Right cardiac atrium (tissue), 5 donors: ENCODE measurements around the gene CHST11. TPM values are rescaled to one million over a fixed set of nuclear protein-coding genes. Genes with fewer than 3 reads are reported as not detected.

ENCODE experiments used
- ATAC-seq, 2 donors: fragments of 200-7000 bp; cut with Tn5 transposase; one replicate each; pipeline versions ENCODE4 v1.8.0 to v1.9.1; 2020; ENCODE audit warnings: moderate library complexity in 2 of 2, mild to moderate bottlenecking in 1 of 2
- DNase-seq, 3 donors: peaks; one replicate each; pipeline ENCODE4 v3.0.0-alpha.2; 2020
- H3K27ac ChIP-seq: one replicate; pipeline ENCODE4 v1.5.1; 2013; ENCODE audit warnings: mild to moderate bottlenecking, low read length, control low read depth, moderate library complexity
- H3K27me3 ChIP-seq: one replicate; pipeline ENCODE4 v1.6.1; 2013; ENCODE audit not compliant: control insufficient read depth, insufficient read depth
- H3K4me1 ChIP-seq: one replicate; pipeline ENCODE4 v1.6.1; 2013; ENCODE audit warnings: low read length; ENCODE audit not compliant: control insufficient read depth, insufficient read depth
- H3K4me3 ChIP-seq: one replicate; pipeline ENCODE4 v1.5.1; 2013; ENCODE audit warnings: low read length, control low read depth
- H3K9me3 ChIP-seq: one replicate; pipeline ENCODE4 v1.6.1; 2013; ENCODE audit warnings: low read length; ENCODE audit not compliant: control insufficient read depth
- WGBS: extraction: QIAGEN DNeasy Blood & Tissue Kit; methylation state at CpG from one replicate; pipeline ENCODE4 v1.1.7; 2013; 5-methylcytosine and 5-hydroxymethylcytosine counted together
- intact Hi-C, 4 donors: fragments of 100-400 bp; cut with DNase I; formaldehyde crosslinking; loops; one replicate each; pipeline versions ENCODE4 v1.11.0 to v1.14.0; 2022 to 2023
- polyA plus RNA-seq: library from polyadenylated mRNA; stranded (reverse); fragments of 200-250 nt; gene quantifications from one replicate; pipeline ENCODE4 v1.2.3, GENCODE V29; 2013
- total RNA-seq, 4 donors: library from RNA; stranded (reverse); fragmentation: NEBNext Ultra II Directional; extraction: Animal tissue kit (Norgen Biotek cat#: 25700); gene quantifications; one replicate each; pipeline ENCODE4 v1.2.1, GENCODE V29; 2021
- donor health status: healthy with polysubstance abuse.
- donor health status: DM: no; HTN: yes; CAD: no.
- donor health status: DM: no; HTN: no; CAD: no.
- donor health status: DM: no; HTN: yes; CAD: no; lungs with severe emphysema.
- donor health status: DM: yes; HTN: yes; CAD: no.

Gene CHST11
- total and polyA plus RNA-seq, 5 donors: 3.1 to 11.8 (median 9.9) TPM

DNA sequence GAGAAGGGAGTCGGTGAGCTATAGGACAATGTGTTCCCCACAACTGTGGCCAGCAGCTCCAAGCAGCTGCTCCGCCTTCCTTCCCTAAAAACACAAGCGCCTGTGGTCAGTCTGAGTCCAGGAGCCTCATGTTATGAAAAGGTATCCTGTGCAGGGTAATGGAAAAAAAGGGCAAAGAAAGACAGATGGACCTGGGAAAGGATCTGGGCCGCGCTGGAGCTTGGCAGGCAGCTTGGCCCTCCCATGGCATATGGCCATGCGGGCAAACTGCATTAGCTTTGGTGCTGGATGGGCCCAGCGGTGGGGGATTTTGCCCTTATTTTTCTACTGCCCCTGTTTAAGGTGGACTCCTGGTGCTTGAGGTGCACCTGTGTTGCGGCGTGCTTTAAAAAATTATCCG lies 23.7 kb upstream of the CHST11 start:
- intact Hi-C loops: no loop called here
- Histone ChIP-seq H3K27me3 (no peaks in the 10 kb centered on the region), H3K4me3 (no peak overlapping the region), H3K27ac (no peak overlapping the region), H3K4me1 (no peaks in the 10 kb centered on the region), H3K9me3 (no peaks in the 10 kb centered on the region)
- ATAC-seq (no peak), DNase-seq (no peak)
- WGBS: 94% methylated on average over 10 of the region's 10 CpGs

DNA sequence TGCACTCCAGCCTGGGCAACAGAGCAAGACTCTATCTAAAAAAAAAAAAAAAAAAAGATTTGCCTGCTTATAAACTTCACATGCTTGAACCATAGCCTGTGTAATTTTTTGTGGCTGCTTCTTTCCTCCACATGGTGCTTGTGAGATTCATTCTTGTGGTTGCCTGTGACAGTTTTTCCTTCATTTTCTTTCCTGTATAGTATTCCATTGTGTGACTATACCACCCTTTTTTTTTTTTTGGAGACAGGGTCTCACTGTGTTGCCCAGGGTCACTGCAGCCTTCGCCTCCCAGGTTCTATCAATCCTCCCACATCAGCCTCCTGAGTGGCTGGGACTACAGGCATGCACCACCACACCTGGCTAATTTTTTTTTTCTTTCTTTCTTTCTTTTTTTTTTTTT lies 22.6 kb upstream of the CHST11 start:
- ATAC-seq (no peak), DNase-seq (no peak)
- no peak overlapping the region for H3K27ac ChIP-seq
- no peaks in the 10 kb centered on the region for H3K4me1 ChIP-seq
- H3K9me3 ChIP-seq: no peaks in the 10 kb centered on the region
- 93% methylated on average over 1 of the region's 1 CpG for WGBS
- H3K27me3 ChIP-seq: no peaks in the 10 kb centered on the region
- no peak overlapping the region for H3K4me3 ChIP-seq
- intact Hi-C loops: no loop called here

DNA sequence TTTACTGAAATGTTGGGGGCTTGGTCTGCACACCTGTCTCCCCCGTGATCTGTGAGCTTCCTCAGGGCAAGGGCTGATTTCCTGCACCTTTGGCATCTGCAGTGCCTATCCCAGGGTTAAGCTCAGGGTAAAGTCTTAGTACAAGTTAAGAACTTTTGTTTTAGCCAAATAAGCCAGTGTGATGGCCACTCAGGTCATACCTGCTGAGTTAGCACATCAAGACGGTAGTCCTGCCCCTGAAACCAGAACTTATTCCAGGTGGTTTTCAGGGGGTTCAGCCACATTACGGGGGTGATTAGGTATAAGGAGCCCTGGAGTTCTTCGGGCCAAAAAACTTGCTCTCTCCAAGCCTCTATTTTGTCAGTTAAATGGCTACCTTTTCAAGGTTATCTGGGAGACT lies 21.6 kb upstream of the CHST11 start:
- no peaks in the 10 kb centered on the region for H3K27me3 ChIP-seq
- H3K27ac ChIP-seq: no peak overlapping the region
- intact Hi-C loops: no loop called here
- H3K4me1 ChIP-seq: no peaks in the 10 kb centered on the region
- no peak overlapping the region for H3K4me3 ChIP-seq
- H3K9me3 ChIP-seq: no peaks in the 10 kb centered on the region
- DNase-seq (no peak), ATAC-seq (no peak)
- 78% methylated on average over 4 of the region's 4 CpGs for WGBS

DNA sequence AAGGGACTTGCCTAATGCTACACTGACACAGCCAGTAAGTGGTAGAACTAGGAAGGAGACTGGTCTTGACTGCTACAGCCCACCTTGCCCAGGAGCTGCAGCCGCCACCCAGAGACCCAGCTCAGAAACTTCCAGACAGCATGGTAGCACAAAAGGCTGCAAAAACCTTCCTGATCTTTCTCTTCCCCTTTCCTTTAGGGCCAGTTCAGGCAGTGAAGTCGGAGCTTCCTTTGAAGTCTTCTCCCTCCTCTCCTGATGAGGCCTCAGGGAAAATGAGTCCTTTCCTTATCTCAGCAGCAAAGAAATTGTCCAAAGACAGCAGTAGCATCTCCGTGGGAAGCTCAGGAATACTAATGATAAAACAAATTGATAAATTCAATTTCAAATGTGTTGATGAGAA lies 21.0 kb upstream of the CHST11 start:
- ATAC-seq (no peak), DNase-seq (no peak)
- no peak overlapping the region for H3K4me3 ChIP-seq
- no peaks in the 10 kb centered on the region for H3K9me3 ChIP-seq
- H3K27ac ChIP-seq: no peak overlapping the region
- intact Hi-C loops: no loop called here
- H3K4me1 ChIP-seq: no peaks in the 10 kb centered on the region
- 60% methylated on average over 3 of the region's 3 CpGs for WGBS
- no peaks in the 10 kb centered on the region for H3K27me3 ChIP-seq

DNA sequence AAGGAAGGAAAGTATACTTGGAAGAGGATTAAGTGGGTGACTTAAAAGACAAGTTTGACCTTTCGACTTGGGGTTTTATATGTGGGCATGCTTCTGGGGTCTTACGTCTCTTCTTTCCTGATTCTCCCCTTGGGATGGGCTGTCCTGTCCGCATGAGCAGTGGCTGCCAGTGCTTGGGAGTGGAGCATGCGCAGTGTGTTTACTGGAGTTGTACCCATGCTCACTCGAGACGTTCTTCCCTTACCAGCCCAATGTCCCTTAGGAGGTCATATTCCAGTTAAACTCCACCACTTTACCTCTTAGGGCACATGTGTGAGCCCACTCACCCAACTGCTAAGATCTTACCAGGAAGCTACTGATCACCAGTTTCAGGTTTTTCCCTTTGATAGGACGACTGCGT lies 20.0 kb upstream of the CHST11 start:
- H3K27ac ChIP-seq: no peak overlapping the region
- H3K4me3 ChIP-seq: no peak overlapping the region
- H3K4me1 ChIP-seq: no peaks in the 10 kb centered on the region
- 92% methylated on average over 8 of the region's 8 CpGs for WGBS
- H3K27me3 ChIP-seq: no peaks in the 10 kb centered on the region
- H3K9me3 ChIP-seq: no peaks in the 10 kb centered on the region
- intact Hi-C loops: no loop called here
- ATAC-seq: no peak
- DNase-seq: no peak

DNA sequence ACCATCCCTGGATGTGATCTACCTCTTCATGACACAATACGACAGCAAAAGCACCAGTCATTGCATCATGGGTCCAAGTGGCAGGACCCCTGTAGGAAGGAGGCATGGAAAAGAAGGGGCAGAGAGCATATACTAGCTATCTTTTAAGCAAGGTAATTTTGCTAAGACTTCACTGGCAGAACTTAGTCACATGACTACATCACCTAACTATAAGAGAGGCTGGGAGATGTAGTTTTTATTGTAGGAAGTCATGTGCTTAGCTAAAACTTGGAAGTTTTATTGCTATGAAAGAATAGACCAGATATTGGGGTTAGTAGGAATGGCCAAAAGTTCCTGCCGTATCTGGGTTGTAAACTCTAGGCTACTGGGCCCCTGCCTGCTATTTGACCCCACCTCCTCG lies 18.6 kb upstream of the CHST11 start:
- H3K27ac ChIP-seq: no peak overlapping the region
- H3K9me3 ChIP-seq: no peaks in the 10 kb centered on the region
- 88% methylated on average over 3 of the region's 3 CpGs for WGBS
- no peak overlapping the region for H3K4me3 ChIP-seq
- no peaks in the 10 kb centered on the region for H3K4me1 ChIP-seq
- DNase-seq (no peak), ATAC-seq (no peak)
- intact Hi-C loops: no loop called here
- H3K27me3 ChIP-seq: no peaks in the 10 kb centered on the region

DNA sequence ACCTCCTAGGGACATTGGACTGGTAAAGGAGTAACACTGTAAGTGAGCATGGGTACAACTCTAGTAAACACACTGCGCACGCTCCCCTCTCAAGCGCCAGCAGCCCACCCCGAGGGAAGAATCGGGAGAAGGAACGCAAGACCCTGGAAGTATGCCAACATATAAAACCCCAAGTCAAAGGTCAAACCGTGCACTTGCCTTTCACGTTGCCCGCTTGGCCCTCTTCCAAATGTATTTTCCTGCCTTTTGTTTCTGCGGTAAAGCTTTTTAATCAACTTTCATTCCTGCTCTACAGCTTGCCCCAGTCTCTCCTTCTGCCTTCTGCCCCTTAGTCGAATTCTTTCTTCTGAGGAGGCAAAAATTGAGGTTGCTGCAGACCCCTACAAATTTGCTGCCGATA lies 17.6 kb upstream of the CHST11 start:
- H3K27ac ChIP-seq: no peak overlapping the region
- WGBS: 82% methylated on average over 12 of the region's 12 CpGs
- H3K4me1 ChIP-seq: no peaks in the 10 kb centered on the region
- intact Hi-C loops: no loop called here
- no peak overlapping the region for H3K4me3 ChIP-seq
- ATAC-seq: no peak
- H3K27me3 ChIP-seq: no peaks in the 10 kb centered on the region
- H3K9me3 ChIP-seq: no peaks in the 10 kb centered on the region
- DNase-seq: no peak

DNA sequence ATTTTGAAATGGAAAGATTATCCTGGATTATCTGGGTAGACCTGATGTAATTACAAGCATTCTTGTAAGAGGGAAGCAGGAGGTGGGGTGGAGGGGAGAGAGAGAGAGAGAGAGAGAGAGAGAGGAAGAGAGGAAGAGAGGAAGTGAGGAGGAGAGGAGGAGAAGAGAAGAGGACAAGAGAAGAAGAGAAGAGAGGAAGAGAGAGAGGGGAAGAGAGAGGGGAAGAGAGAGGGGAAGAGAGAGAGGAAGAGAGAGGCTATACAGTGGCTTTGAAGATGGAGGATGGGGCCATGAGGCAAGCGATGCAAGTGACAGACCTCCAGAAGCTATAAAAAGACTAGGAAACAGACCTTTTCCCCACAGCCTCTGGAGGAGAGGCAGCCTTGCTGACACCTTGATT lies 13.7 kb upstream of the CHST11 start:
- no peak overlapping the region for H3K27ac ChIP-seq
- intact Hi-C loops: no loop called here
- 73% methylated on average over 1 of the region's 1 CpG for WGBS
- no peaks in the 10 kb centered on the region for H3K4me1 ChIP-seq
- H3K9me3 ChIP-seq: no peaks in the 10 kb centered on the region
- no peaks in the 10 kb centered on the region for H3K27me3 ChIP-seq
- ATAC-seq (no peak), DNase-seq (no peak)
- no peak overlapping the region for H3K4me3 ChIP-seq

DNA sequence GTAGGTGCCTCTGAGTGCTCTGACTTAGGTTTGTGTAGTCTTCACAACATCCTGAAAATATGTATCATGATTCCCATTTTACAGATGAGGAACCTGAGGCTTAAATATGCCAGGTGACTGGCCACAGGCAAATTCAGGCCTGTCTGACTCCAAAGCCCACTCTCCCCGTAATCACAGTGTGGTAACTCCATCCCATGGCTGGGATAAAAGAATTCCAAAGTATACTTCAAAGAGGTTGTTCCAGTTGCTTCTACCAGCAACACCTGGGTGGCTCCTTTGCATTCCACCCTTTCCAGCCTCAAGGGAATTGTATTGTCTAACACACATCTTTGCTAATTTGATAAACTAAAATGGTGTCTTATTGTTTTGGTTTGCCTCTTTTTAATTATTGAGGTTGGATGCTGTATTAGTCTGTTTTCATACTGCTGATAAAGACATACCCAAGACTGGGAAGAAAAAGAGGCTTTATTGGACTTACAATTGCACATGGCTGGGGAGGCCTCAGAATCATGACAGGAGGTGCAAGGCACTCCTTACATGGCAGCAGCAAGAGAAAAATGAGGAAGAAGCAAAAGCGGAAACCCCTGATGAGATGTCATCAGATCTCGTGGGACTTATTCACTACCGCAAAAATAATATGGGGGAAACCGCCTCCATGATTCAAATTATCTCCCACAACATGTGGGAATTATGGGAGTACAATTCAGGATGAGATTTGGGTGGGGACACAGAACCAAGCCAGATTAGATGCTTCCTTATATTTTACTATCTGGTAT lies 9.9 kb upstream of the CHST11 start:
- ATAC-seq: no peak
- H3K9me3 ChIP-seq: no peaks in the 10 kb centered on the region
- no peaks in the 10 kb centered on the region for H3K4me1 ChIP-seq
- intact Hi-C loops: no loop called here
- no peak overlapping the region for H3K4me3 ChIP-seq
- H3K27ac ChIP-seq: no peak overlapping the region
- 86% methylated on average over 5 of the region's 5 CpGs for WGBS
- DNase-seq: no peak
- no peaks in the 10 kb centered on the region for H3K27me3 ChIP-seq

DNA sequence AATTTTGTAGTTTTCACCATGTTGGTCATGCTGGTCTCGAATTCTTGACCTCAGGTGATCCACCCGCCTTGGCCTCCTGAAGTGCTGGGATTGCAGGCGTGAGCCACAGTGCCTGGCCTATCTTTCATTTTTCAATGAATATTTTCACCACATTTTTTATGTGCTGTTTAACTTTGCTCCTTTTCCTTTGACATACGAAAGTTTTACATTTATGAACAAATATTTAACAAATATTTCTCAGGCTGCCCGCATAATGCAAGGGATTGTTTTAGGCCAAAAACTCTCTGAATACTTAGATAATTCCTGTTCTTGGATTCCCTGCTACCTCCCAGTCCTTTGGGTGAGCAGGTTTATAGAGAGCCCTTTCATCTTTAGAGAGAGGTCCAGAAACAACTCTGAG lies 8.7 kb upstream of the CHST11 start:
- no peak overlapping the region for H3K27ac ChIP-seq
- DNase-seq (no peak), ATAC-seq (no peak)
- no peaks in the 10 kb centered on the region for H3K9me3 ChIP-seq
- no peaks in the 10 kb centered on the region for H3K4me1 ChIP-seq
- H3K4me3 ChIP-seq: no peak overlapping the region
- WGBS: 82% methylated on average over 5 of the region's 5 CpGs
- H3K27me3 ChIP-seq: no peaks in the 10 kb centered on the region
- intact Hi-C loops: no loop called here

DNA sequence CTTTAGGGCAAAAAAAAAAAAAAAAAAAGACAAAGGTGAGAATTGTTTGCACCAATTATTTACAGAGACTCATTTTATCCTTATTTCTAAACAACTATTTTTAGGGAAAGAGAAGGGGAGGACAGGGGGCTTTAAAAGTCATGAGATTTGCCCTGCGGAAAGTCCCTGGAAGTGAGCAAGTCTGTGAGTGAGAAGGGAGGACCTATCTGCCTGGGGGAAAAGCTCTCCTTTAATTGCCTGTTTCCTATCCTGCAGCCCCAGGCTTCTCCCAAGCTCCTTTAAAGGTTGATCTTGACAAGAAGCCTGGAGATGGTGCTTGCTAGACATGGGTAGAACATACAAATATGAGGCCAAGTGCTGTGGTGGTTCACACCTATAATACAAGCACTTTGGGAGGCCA lies 8.3 kb upstream of the CHST11 start:
- intact Hi-C loops: no loop called here
- 97% methylated on average over 1 of the region's 1 CpG for WGBS
- no peak for ATAC-seq
- H3K27me3 ChIP-seq: no peaks in the 10 kb centered on the region
- DNase-seq: no peak
- no peaks in the 10 kb centered on the region for H3K9me3 ChIP-seq
- H3K4me1 ChIP-seq: no peaks in the 10 kb centered on the region
- no peak overlapping the region for H3K27ac ChIP-seq
- no peak overlapping the region for H3K4me3 ChIP-seq

DNA sequence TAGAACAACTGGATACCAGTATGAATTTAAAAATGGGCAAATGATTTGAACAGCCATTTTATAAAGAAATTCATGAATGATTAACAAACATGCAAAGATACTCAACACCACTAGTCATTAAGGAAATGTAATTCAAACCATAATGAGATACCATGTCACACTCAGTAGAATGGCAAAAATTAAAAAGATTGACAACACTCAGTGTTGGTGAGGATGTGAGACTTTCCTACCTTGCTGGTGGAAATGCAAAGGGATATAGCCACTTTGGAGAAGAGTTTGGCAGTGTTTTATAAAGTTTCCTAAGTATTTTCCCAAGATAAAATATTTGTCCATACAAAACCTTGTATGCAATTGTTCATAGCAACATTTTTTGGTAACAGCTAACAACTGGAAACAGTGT lies 6.0 kb upstream of the CHST11 start:
- Histone ChIP-seq H3K27me3 (no peaks in the 10 kb centered on the region), H3K9me3 (no peaks in the 10 kb centered on the region), H3K4me1 (no peaks in the 10 kb centered on the region), H3K27ac (no peak overlapping the region), H3K4me3 (no peak overlapping the region)
- ATAC-seq (no peak), DNase-seq (no peak)
- intact Hi-C loops: loop anchor here in 1 of 4 donors (10.0 kb wide), 1 partner anchor 424 kb away; no protein-coding TSS in a partner anchor
